ENCODE data around the gene FOXO1.

Gene FOXO1

GRCh38 chr13:40582531-40582930, 83.9 kb downstream of the FOXO1 start:
- in situ Hi-C loops (cut with MboI; ENCODE audit: low sequenced_read_pairs), result no loop called here

GRCh38 chr13:40581277-40581579, 85.2 kb downstream of the FOXO1 start:
- in situ Hi-C loops (cut with MboI; ENCODE audit: low sequenced_read_pairs), result no loop called here

- in situ Hi-C loops (cut with MboI; ENCODE audit: low sequenced_read_pairs), result no loop called here
These were observed 85.7 kb downstream of the FOXO1 start for GRCh38 chr13:40580566-40581276.

- in situ Hi-C loops (cut with MboI; ENCODE audit: low sequenced_read_pairs), result no loop called here
These were observed 86.9 kb downstream of the FOXO1 start for GRCh38 chr13:40579535-40579934.

- in situ Hi-C loops (cut with MboI; ENCODE audit: low sequenced_read_pairs), result no loop called here
These were observed 88.4 kb downstream of the FOXO1 start for GRCh38 chr13:40578055-40578454.

GRCh38 chr13:40576369-40576768, 90.1 kb downstream of the FOXO1 start:
- in situ Hi-C loops (cut with MboI; ENCODE audit: low sequenced_read_pairs), result no loop called here

GRCh38 chr13:40572961-40573360, 93.5 kb downstream of the FOXO1 start:
- in situ Hi-C loops (cut with MboI; ENCODE audit: low sequenced_read_pairs), result no loop called here

GRCh38 chr13:40571338-40571963, 95.0 kb downstream of the FOXO1 start:
- in situ Hi-C loops (cut with MboI; ENCODE audit: low sequenced_read_pairs), result no loop called here

- in situ Hi-C loops (cut with MboI; ENCODE audit: low sequenced_read_pairs), result no loop called here
These were observed 95.5 kb downstream of the FOXO1 start for GRCh38 chr13:40570930-40571329.

- in situ Hi-C loops (cut with MboI; ENCODE audit: low sequenced_read_pairs), result no loop called here
These were observed 97.5 kb downstream of the FOXO1 start for GRCh38 chr13:40569024-40569350.

GRCh38 chr13:40568246-40569023, 98.0 kb downstream of the FOXO1 start:
- in situ Hi-C loops (cut with MboI; ENCODE audit: low sequenced_read_pairs), result no loop called here

GRCh38 chr13:40566811-40567210, 99.6 kb downstream of the FOXO1 start:
- in situ Hi-C loops (cut with MboI; ENCODE audit: low sequenced_read_pairs), result no loop called here

- in situ Hi-C loops (cut with MboI; ENCODE audit: low sequenced_read_pairs), result no loop called here
These were observed 100.9 kb downstream of the FOXO1 start for GRCh38 chr13:40565282-40566148.

GRCh38 chr13:40564342-40565001, 102.0 kb downstream of the FOXO1 start:
- in situ Hi-C loops (cut with MboI; ENCODE audit: low sequenced_read_pairs), result no loop called here

- in situ Hi-C loops (cut with MboI; ENCODE audit: low sequenced_read_pairs), result no loop called here
These were observed 102.9 kb downstream of the FOXO1 start for GRCh38 chr13:40563350-40564125.

- in situ Hi-C loops (cut with MboI; ENCODE audit: low sequenced_read_pairs), result no loop called here
These were observed 103.5 kb downstream of the FOXO1 start for GRCh38 chr13:40562975-40563349.

- in situ Hi-C loops (cut with MboI; ENCODE audit: low sequenced_read_pairs), result no loop called here
These were observed 106.5 kb downstream of the FOXO1 start for GRCh38 chr13:40559915-40560314.

GRCh38 chr13:40558656-40559055, 107.8 kb downstream of the FOXO1 start:
- in situ Hi-C loops (cut with MboI; ENCODE audit: low sequenced_read_pairs), result no loop called here

GRCh38 chr13:40556453-40556852, 110.0 kb downstream of the FOXO1 start:
- in situ Hi-C loops (cut with MboI; ENCODE audit: low sequenced_read_pairs), result no loop called here

- in situ Hi-C loops (cut with MboI; ENCODE audit: low sequenced_read_pairs), result no loop called here
These were observed 113.1 kb downstream of the FOXO1 start for GRCh38 chr13:40553356-40553755.
